Left cardiac atrium (tissue), 4 donors: ENCODE measurements around the gene UTS2B. TPM values are rescaled to one million over a fixed set of nuclear protein-coding genes. Genes with fewer than 3 reads are reported as not detected.
"Not testable (repeated sequence)": the region's sequence is repeated elsewhere in the genome, so short reads cannot be mapped to it uniquely, and the experiment has no call there.

Experiments used
- ATAC-seq, 2 donors: fragments of 200-7000 bp; cut with Tn5 transposase; one replicate each; pipeline ENCODE4 v1.9.1; 2020; ENCODE audit warnings: mild to moderate bottlenecking in 2 of 2, moderate library complexity in 2 of 2
- DNase-seq: peaks from one replicate; pipeline ENCODE4 v3.0.0-alpha.2; 2020
- intact Hi-C, 2 donors: fragments of 100-400 bp; cut with DNase I; formaldehyde crosslinking; loops; one replicate each; pipeline versions ENCODE4 v1.14.1 to v1.15.1; 2022 to 2023
- total RNA-seq, 2 donors: library from RNA; stranded (reverse); fragmentation: NEBNext Ultra II Directional; extraction: Animal tissue kit (Norgen Biotek cat#: 25700); gene quantifications; one replicate each; pipeline ENCODE4 v1.2.1, GENCODE V29; 2021
- donor health status: DM: no; HTN: yes; CAD: no.
- donor health status: DM: no; HTN: yes; CAD: no; lungs with severe emphysema.
- donor health status: DM: yes; HTN: yes; CAD: no.
- donor health status: Dilated cardiomyopathy.

Gene UTS2B
- total RNA-seq, 2 donors from 2014 or later, result 0.24 TPM; not detected in 1

GRCh38 chr3:191259486-191259885 lies 70.8 kb downstream of the UTS2B start:
- intact Hi-C loops, result no loop called here
- DNase-seq (no peak), ATAC-seq (no peak)

- ATAC-seq (no peak), DNase-seq (no peak)
- intact Hi-C loops, result no loop called here
Measured at GRCh38 chr3:191257286-191257685, 73.0 kb downstream of the UTS2B start.

- ATAC-seq, result no peak
- no peak for DNase-seq
- intact Hi-C loops, result no loop called here
Measured at GRCh38 chr3:191256405-191256804, 73.9 kb downstream of the UTS2B start.

GRCh38 chr3:191255156-191255555 lies 75.2 kb downstream of the UTS2B start:
- no peak for DNase-seq
- ATAC-seq, result no peak
- intact Hi-C loops, result no loop called here

GRCh38 chr3:191254098-191254873 lies 76.0 kb downstream of the UTS2B start:
- intact Hi-C loops, result no loop called here
- ATAC-seq (no peak), DNase-seq (no peak)

GRCh38 chr3:191253089-191253799 lies 77.1 kb downstream of the UTS2B start:
- intact Hi-C loops, result no loop called here
- DNase-seq (no peak), ATAC-seq (no peak)

GRCh38 chr3:191246630-191247029 lies 83.7 kb downstream of the UTS2B start:
- DNase-seq (no peak), ATAC-seq (no peak)
- intact Hi-C loops, result loop anchor here in 1 of 2 donors (5.0 to 10.0 kb wide), 2 partner anchors 81 to 138 kb away; partner anchors contain the start of gene CCDC50

GRCh38 chr3:191246034-191246433 lies 84.3 kb downstream of the UTS2B start:
- ATAC-seq, result peak in 1 of 2 donors; percentile 73
- DNase-seq, result not testable (repeated sequence)
- intact Hi-C loops, result loop anchor here in 1 of 2 donors (5.0 to 10.0 kb wide), 2 partner anchors 81 to 139 kb away; partner anchors contain the start of gene CCDC50

- intact Hi-C loops, result loop anchor here in 1 of 2 donors (10.0 kb wide), 1 partner anchor 140 kb away; no protein-coding TSS in a partner anchor
- ATAC-seq, result no peak
- no peak for DNase-seq
Measured at GRCh38 chr3:191244242-191244867, 86.0 kb downstream of the UTS2B start.

GRCh38 chr3:191240486-191240885 lies 89.8 kb downstream of the UTS2B start:
- intact Hi-C loops, result loop anchor here in 1 of 2 donors (10.0 kb wide), 1 partner anchor 144 kb away; no protein-coding TSS in a partner anchor
- ATAC-seq, result peak in 1 of 2 donors; percentile 38
- no peak for DNase-seq

- no peak for ATAC-seq
- no peak for DNase-seq
- intact Hi-C loops, result loop anchor here in 1 of 2 donors (10.0 kb wide), 1 partner anchor 145 kb away; no protein-coding TSS in a partner anchor
Measured at GRCh38 chr3:191239407-191240031, 90.8 kb downstream of the UTS2B start.

GRCh38 chr3:191238321-191238817 lies 92.0 kb downstream of the UTS2B start:
- no peak for ATAC-seq

GRCh38 chr3:191237047-191237882 lies 93.1 kb downstream of the UTS2B start:
- intact Hi-C loops, result no loop called here
- ATAC-seq, result no peak
- no peak for DNase-seq

More at GRCh38 chr3:191238321-191238817, 92.0 kb downstream of the UTS2B start:
- DNase-seq, result no peak
- intact Hi-C loops, result no loop called here

GRCh38 chr3:191236646-191237045 lies 93.7 kb downstream of the UTS2B start:
- DNase-seq (no peak), ATAC-seq (no peak)
- intact Hi-C loops, result no loop called here

- no peak for ATAC-seq
- intact Hi-C loops, result no loop called here
- DNase-seq, result no peak
Measured at GRCh38 chr3:191235331-191236314, 94.7 kb downstream of the UTS2B start.

GRCh38 chr3:191234216-191234615 lies 96.1 kb downstream of the UTS2B start:
- no peak for DNase-seq
- intact Hi-C loops, result no loop called here
- no peak for ATAC-seq

GRCh38 chr3:191227541-191227940 lies 102.8 kb downstream of the UTS2B start:
- no peak for ATAC-seq

More at GRCh38 chr3:191227541-191227940, 102.8 kb downstream of the UTS2B start:
- no peak for DNase-seq
- intact Hi-C loops, result no loop called here
